Measurements from ENCODE around the gene KIF19.
"Not testable (repeated sequence)": the region's sequence is repeated elsewhere in the genome, so short reads cannot be mapped to it uniquely, and the experiment has no call there.

KIF19 gene

DNA sequence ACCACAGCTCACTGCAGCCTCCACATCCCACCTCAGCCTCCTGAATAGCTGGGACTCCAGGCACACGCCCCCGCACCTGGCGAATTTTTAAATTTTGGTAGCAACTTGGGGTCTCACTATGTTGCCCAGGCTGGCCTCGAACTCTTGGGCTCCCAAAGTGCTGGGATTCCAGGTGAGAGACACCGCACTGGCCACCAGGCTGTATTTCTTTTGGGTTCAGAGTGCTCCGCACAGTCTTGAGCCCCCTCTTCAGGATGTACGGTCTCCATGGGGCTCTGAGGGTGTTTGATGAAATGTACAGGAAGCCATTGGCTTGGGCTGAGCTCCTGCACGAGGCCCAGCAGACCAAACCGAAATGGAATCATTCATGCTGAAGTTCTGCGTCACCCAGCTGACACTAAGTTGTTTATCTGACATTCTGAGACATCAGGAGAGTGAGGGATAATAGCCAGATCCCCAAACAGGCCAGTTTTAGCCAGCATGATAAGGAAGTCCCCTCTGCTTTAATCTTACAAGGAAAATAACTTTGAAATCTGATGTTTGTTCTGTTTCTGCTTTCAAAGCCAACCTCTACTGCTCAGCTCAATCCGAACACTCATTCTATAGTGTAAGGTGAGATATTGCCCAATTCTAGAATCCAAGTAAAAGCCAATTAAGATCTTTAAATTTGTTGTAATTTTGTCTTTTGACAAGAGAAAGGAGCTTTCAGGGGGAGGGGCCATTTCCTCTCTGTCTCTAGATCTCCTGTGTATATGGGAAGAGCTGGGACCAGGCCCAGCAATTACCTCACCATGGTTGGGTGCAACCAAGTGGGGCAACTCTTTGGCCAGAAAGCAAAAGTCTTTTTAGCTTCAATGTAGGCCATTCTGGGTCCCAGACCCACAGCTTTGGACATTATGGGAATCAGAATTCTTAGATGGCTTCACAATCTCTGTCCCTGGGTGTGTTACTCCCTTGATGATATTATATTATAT is 64.9 kb downstream of the KIF19 start:
- DNase-seq = no peak

- DNase-seq = no peak
Measured at GRCh38 chr17:74391771-74392170, 65.7 kb downstream of the KIF19 start.

GRCh38 chr17:74392848-74393247 is 66.8 kb downstream of the KIF19 start:
- no peak for DNase-seq

GRCh38 chr17:74393346-74393942 is 67.4 kb downstream of the KIF19 start:
- no peak for DNase-seq

- no peak for DNase-seq
Measured at GRCh38 chr17:74394275-74394950, 68.4 kb downstream of the KIF19 start.

DNA sequence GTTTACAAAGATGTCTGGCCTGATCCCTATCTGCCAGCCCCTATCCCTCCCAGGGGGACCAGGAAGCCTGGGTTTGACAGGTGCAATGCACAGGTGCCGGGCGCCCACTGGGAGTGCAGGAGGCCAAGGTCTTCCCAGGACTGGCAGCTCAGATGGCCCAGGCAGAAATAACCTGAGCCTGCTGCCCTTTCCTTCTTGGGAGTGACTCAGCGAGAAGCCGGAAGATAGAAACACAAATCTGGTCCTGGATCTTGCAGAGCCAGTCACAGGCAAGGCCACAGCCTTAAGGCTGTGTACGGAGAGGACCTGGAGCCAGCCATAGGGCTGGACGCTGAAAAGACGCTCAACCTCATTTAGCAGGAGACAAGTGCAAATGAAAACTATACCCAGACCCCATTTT is 69.0 kb downstream of the KIF19 start:
- no peak for DNase-seq

- no peak for DNase-seq
Measured at GRCh38 chr17:74396567-74396966, 70.5 kb downstream of the KIF19 start.

DNA sequence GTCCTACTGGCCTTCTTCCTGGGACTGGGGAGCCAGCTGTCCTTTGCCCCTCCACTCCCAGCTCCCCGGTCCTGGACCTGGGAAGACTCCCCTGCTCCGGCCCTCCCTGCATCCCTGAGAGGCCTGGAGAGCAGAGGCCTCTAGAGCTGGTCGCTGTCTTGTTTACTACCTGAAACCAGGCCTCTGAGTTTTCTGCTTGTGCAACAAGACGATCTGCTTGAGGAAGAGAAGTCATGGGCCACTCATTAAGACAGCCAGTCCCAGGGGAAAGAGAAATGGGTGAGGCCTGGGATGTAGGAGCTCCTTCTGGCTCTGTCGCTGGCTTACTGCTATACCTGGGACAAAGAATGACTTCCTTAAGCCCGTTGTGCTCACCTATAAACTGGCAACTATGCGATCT is 76.0 kb downstream of the KIF19 start:
- DNase-seq = no peak

GRCh38 chr17:74403512-74404137 is 77.6 kb downstream of the KIF19 start:
- no peak for DNase-seq

GRCh38 chr17:74404218-74404617 is 78.2 kb downstream of the KIF19 start:
- DNase-seq = no peak

DNA sequence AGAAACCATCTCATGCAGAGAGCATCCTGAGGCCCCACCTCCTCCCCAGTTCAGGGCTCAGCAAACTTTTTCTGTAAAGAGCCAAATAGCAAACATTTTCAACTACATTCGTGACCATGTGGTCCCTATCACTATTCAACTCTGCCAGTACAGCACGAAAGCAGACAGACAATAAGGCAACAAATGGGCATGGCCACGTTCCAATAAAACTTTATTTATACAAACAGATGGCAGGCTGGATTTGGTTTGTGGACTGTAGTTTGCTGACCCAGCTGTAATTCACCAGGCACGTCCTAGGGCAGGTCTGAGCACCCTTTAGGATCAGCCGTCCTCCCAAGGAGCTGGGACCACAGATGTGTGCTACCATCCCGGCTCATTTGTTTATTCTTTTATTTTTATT is 78.8 kb downstream of the KIF19 start:
- DNase-seq = no peak

- DNase-seq = not testable (repeated sequence)
Measured at GRCh38 chr17:74405311-74405710, 79.3 kb downstream of the KIF19 start.

Measured in NCI-H2029 (cell line).